NCI-H226 (cell line): ENCODE measurements around the gene ATP8A2.

Experiments
- DNase-seq: peaks from one replicate; pipeline ENCODE4 v3.0.0-alpha.2; 2015

Gene ATP8A2

GRCh38 chr13:25738342-25739196 is 366.8 kb downstream of the ATP8A2 start:
- peak; percentile 66 for DNase-seq

- DNase-seq, result no peak
Measured at GRCh38 chr13:25739376-25739775, 367.6 kb downstream of the ATP8A2 start.

- DNase-seq, result no peak
Measured at GRCh38 chr13:25741796-25742195, 370.0 kb downstream of the ATP8A2 start.

GRCh38 chr13:25742220-25742619 is 370.4 kb downstream of the ATP8A2 start:
- DNase-seq, result no peak

- no peak for DNase-seq
Measured at GRCh38 chr13:25743421-25743820, 371.6 kb downstream of the ATP8A2 start.

GRCh38 chr13:25744178-25744577 is 372.4 kb downstream of the ATP8A2 start:
- DNase-seq, result no peak

GRCh38 chr13:25746131-25746530 is 374.4 kb downstream of the ATP8A2 start:
- DNase-seq, result no peak

GRCh38 chr13:25752957-25753551 is 381.3 kb downstream of the ATP8A2 start:
- peak; percentile 69 for DNase-seq

GRCh38 chr13:25753976-25754375 is 382.2 kb downstream of the ATP8A2 start:
- no peak for DNase-seq

- DNase-seq, result no peak
Measured at GRCh38 chr13:25756251-25756650, 384.5 kb downstream of the ATP8A2 start.

GRCh38 chr13:25756912-25757311 is 385.1 kb downstream of the ATP8A2 start:
- DNase-seq, result no peak

GRCh38 chr13:25761041-25761440 is 389.3 kb downstream of the ATP8A2 start:
- no peak for DNase-seq

GRCh38 chr13:25762281-25762680 is 390.5 kb downstream of the ATP8A2 start:
- no peak for DNase-seq

GRCh38 chr13:25762795-25763377 is 391.1 kb downstream of the ATP8A2 start:
- no peak for DNase-seq

- no peak for DNase-seq
Measured at GRCh38 chr13:25764378-25764777, 392.6 kb downstream of the ATP8A2 start.

- DNase-seq, result no peak
Measured at GRCh38 chr13:25765266-25765665, 393.5 kb downstream of the ATP8A2 start.

- DNase-seq, result no peak
Measured at GRCh38 chr13:25766576-25766975, 394.8 kb downstream of the ATP8A2 start.

- DNase-seq, result no peak
Measured at GRCh38 chr13:25766991-25767390, 395.2 kb downstream of the ATP8A2 start.

GRCh38 chr13:25768376-25768775 is 396.6 kb downstream of the ATP8A2 start:
- no peak for DNase-seq

- DNase-seq, result no peak
Measured at GRCh38 chr13:25768838-25769237, 397.1 kb downstream of the ATP8A2 start.

GRCh38 chr13:25770601-25771000 is 398.8 kb downstream of the ATP8A2 start:
- DNase-seq, result peak; percentile 20

GRCh38 chr13:25771202-25771601 is 399.4 kb downstream of the ATP8A2 start:
- peak; percentile 61 for DNase-seq

GRCh38 chr13:25771641-25772478 is 400.1 kb downstream of the ATP8A2 start:
- DNase-seq, result peak; percentile 1
